MG63 (cell line): ENCODE results near the gene SNED1. TPM values are rescaled to one million over a fixed set of nuclear protein-coding genes. Genes with fewer than 3 reads are reported as not detected.

Source experiments
- DNase-seq: peaks from one replicate; pipeline ENCODE4 v3.0.0-alpha.2; 2020
- H3K27me3 ChIP-seq: fragments of 250-450 bp; sonication (Bioruptor Pico); 2 replicates; pipeline ENCODE4 v1.5.1; 2020; ENCODE audit warnings: mild to moderate bottlenecking, moderate library complexity
- H3K36me3 ChIP-seq: fragments of 250-450 bp; sonication (Bioruptor Pico); 2 replicates; pipeline ENCODE4 v1.5.1; 2020; ENCODE audit warnings: mild to moderate bottlenecking, moderate library complexity
- H3K4me3 ChIP-seq: fragments of 250-450 bp; sonication (Bioruptor Pico); 2 replicates; pipeline ENCODE4 v1.5.1; 2020; ENCODE audit warnings: mild to moderate bottlenecking, moderate library complexity
- H3K9me3 ChIP-seq: fragments of 250-450 bp; sonication (Bioruptor Pico); 2 replicates; pipeline ENCODE4 v1.5.1; 2020; ENCODE audit warnings: mild to moderate bottlenecking, moderate library complexity
- total RNA-seq: library from RNA; depleted of rRNA; stranded (reverse); fragments of >200 nt; shearing (Covaris generic); gene quantifications from 2 replicates; pipeline ENCODE4 v1.2.3, GENCODE V29; 2014; ENCODE audit warnings: low replicate concordance

The SNED1 gene
- total RNA-seq, 1 experiment from 2014 or later: 5.1 TPM

DNA sequence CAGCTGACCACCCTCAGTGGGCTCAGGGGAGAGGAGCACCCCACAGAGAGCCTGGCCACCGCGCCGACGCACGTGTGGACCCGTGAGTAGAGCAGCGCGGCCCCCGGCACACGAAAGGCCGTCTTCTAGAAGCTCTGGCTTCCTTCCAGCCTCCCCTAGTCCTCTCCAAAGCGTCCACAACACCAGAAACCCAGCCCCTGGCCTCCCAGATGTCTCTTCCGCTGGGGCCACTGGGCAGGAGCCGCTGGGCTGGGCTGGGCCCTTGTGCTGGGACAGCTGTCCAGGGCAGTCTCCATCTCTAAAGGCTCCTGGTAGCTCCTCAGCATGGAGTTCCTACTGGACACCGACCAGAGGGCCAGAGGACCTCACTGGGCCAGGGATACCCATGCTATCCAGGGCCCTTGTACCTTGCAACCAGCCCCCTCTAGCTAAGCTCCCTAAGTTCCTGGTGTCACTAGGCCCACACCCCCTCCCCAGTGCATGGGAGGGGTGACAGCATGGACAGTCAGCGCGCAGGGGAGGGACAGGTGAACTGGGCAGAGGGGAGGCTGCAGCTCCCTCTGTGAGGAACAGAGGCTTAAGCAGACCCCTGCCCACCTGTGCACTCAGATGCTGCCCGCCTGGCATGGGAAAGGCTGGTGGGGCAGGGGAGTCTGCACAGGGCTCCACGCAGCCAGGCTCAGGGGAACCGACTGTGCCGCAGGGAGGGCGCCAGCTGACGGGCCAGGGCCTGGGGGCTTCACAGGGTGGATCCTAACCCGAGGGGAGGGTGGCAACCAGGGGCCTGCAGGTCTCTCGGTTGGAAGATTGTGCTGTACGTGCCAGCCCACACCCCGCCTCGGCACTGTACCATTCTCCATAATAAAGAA, 70.8 kb downstream of the SNED1 start:
- Histone ChIP-seq H3K36me3 (peaks cover 3% of the 10 kb centered on the region; the same call in 1 of the 2 replicates), H3K9me3 (no peaks in the 10 kb centered on the region), H3K27me3 (no peaks in the 10 kb centered on the region), H3K4me3 (no peak overlapping the region)
- no peak for DNase-seq

DNA sequence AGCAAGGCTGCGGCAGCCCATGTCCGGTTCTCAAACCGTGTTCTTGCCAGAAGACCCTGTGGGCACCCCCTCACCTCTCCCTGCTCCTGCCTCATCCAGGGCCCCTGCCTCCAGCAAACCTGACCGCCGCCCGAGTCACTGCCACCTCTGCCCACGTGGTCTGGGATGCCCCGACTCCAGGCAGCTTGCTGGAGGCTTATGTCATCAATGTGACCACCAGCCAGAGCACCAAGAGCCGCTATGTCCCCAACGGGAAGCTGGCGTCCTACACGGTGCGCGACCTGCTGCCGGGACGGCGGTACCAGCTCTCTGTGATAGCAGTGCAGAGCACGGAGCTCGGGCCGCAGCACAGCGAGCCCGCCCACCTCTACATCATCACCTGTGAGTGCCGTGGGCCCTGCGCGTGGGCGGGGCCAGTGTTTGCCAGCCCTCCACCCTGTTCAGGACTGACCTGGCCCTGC, 71.4 kb downstream of the SNED1 start:
- no peak for DNase-seq
- H3K4me3 ChIP-seq: no peak overlapping the region
- peaks cover 3% of the 10 kb centered on the region; the same call in 1 of the 2 replicates for H3K36me3 ChIP-seq
- H3K27me3 ChIP-seq: no peaks in the 10 kb centered on the region
- H3K9me3 ChIP-seq: no peaks in the 10 kb centered on the region

DNA sequence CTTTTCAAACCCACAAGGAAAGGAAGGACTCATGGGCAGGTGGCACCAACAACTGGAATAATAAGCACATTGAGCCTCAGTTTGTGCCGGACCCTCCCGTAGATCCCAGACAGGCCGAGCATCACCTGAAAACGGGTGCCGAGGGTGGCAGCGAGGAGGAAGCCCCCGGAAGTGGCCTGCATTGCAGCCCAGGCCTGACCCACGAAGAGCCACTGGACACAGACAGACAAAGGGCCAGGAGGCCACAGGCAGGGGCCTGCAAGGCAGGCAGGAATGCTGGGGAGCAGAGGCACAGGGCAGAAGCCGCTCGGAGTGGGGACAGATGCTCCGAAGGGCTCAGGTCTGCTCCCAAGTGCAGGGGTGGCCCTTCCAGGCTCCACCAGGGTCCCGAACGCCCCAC, 71.9 kb downstream of the SNED1 start:
- DNase-seq: no peak
- Histone ChIP-seq H3K36me3 (peaks cover 3% of the 10 kb centered on the region; the same call in 1 of the 2 replicates), H3K4me3 (no peak overlapping the region), H3K9me3 (no peaks in the 10 kb centered on the region), H3K27me3 (no peaks in the 10 kb centered on the region)

DNA sequence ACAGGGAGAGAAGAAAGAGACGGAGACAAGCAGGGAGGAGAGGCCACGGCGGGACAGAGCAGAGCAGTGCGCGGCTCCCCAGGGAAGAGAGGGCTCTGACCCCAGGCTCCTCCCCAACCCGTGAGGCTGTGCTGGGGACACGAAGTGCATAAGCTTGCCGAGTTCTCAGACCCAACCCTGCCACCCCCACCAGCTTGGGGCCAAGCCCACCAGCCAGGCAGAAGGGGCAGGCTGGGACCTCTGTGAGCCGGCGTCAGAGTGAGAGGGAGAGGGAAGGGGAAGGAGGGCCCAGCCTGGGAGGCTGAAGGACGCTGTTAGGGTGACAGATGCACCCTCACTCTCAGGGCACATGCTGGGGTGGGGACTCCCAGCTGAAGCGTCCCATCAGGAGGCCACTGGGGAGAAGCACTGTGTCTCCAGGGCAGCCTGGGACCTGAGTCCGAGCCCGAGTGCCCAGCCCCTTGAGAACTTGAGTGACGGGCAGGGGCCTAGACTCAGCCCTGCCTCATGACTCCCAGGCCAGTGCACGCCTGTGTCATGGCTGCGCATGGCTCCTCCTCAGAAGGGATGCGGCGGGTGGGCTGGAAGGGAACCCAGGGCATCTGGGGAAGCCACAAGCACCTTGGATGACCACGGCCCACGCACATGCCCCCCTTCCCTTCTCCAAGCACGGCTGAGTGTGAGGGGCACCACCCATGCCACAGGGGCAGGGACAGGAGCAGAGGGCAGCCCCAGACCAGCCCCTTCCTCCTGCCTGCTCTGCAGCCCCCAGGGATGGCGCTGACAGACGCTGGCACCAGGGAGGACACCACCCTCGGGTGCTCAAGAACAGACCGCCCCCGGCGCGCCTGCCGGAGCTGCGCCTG, 72.6 kb downstream of the SNED1 start:
- Histone ChIP-seq H3K4me3 (no peak overlapping the region), H3K36me3 (peaks cover 3% of the 10 kb centered on the region; the same call in 1 of the 2 replicates), H3K9me3 (no peaks in the 10 kb centered on the region), H3K27me3 (no peaks in the 10 kb centered on the region)
- no peak for DNase-seq

DNA sequence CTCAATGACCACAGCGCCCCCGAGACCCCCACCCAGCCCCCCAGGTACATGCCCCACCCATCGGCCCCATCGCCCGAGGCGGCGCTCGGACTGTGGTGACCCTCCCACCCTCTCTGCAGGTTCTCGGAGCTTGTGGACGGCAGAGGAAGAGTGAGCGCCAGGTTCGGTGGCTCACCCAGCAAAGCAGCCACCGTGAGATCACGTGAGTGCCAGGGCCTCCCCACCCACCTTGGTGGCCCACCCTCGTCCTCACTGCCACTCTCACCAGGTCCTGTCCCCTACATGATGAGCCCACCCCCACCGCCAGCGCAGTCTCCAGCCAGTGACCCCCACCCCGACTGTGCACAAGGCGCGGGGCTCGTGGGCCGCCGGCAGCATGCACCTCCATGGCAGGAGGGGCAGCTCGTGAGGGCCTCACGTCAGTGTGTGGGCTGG, 73.3 kb downstream of the SNED1 start:
- H3K36me3 ChIP-seq: peaks cover 3% of the 10 kb centered on the region; the same call in 1 of the 2 replicates
- H3K27me3 ChIP-seq: no peaks in the 10 kb centered on the region
- H3K9me3 ChIP-seq: no peaks in the 10 kb centered on the region
- DNase-seq: no peak
- no peak overlapping the region for H3K4me3 ChIP-seq

DNA sequence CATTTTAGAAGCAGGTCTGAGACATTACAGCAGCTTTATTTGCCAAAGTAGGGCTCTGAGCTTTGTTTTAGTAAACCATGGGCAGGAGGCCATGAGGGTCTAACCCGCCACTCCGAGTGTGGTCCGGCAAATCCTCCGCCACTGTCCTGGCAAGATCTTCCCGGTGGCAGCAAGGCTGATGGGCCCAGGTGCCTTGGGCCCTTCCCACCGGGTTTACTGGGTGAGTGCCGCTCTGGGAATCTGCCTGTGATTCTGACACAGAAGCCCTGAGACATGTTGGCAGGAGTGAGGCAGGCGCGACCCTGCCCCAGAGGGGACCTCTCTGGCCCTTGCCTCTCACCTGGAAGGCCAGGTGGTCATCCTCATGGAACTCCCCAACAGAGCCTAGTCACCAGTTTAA, 73.7 kb downstream of the SNED1 start:
- no peak overlapping the region for H3K4me3 ChIP-seq
- no peaks in the 10 kb centered on the region for H3K9me3 ChIP-seq
- DNase-seq: no peak
- peaks cover 3% of the 10 kb centered on the region; the same call in 1 of the 2 replicates for H3K36me3 ChIP-seq
- H3K27me3 ChIP-seq: no peaks in the 10 kb centered on the region

DNA sequence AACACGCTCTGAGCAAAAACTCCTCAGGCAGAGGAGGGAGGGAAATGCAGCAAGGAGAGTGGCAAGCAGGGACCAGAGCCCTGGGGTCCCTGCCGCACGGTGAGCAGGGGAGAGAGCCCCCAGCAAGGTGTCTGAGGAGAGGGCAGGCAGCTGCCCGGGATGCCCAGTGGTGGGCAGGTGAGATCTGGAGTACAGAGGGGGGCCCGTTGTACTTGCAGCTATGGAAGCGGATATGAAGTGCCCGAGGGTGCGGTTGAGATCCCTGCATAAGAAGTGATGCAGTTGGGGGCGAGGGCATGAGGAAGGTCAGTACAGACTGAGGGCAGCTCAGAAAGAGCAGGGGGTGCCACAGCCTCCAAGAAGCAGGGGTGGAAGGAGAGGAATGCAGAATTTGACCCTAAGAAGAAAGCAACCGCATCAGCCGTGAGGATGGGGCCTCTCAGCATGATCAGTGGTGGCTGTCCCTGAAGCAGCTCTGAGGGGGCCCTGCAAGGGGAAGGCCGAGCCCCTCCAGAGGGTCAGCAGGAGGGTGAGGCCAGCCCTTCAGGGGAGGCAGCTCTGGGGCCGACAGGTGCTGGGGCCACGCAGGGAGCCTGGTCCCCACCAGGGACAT, 74.2 kb downstream of the SNED1 start:
- H3K27me3 ChIP-seq: no peaks in the 10 kb centered on the region

DNA sequence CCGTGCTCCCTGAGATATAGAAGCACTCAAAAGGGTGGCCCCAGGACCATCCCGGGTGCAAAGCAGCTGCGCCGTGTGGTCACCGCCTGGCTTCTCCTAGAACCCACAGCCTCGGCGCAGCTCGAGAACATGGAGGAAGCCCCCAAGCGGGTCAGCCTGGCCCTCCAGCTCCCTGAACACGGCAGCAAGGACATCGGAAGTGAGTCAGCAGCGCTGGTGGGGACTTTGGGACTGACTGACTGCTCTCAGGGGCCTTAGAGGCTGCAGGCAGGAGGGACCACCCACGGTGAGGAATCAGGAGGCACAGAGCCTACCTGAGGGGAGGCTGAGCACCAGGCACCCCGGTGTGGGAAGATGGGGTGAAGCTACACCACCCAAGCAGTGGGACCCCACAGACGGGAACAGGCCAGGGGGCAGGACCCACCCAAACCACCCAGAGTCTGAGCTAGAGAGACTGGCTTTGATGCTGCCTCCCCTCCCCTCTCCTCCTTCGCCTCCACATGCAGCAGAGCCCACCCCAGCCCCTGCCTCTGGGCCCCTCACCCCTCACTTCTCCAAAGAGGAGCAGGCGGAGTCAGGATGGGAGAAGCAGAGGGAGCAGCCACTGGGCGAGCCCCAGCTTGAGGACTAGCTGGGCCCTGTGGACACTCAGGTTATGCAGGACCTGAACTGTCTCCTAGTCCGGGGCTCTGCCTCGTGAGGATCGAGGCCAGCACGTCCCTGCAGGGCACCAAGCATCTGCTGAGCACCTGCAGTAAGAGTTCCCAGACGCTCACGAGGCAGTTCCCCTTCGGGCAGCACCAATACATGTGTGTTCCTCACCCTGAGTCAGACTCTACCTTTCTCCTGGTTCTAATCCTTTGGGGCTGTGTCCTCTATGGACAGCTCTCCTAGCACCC, 75.0 kb downstream of the SNED1 start:
- DNase-seq: no peak
- H3K4me3 ChIP-seq: no peak overlapping the region
- peaks cover 3% of the 10 kb centered on the region; the same call in 1 of the 2 replicates for H3K36me3 ChIP-seq
- no peaks in the 10 kb centered on the region for H3K27me3 ChIP-seq
- no peaks in the 10 kb centered on the region for H3K9me3 ChIP-seq

More for the DNA sequence above, 74.2 kb downstream of the SNED1 start:
- Histone ChIP-seq H3K36me3 (peaks cover 3% of the 10 kb centered on the region; the same call in 1 of the 2 replicates), H3K4me3 (no peak overlapping the region), H3K9me3 (no peaks in the 10 kb centered on the region)
- no peak for DNase-seq

DNA sequence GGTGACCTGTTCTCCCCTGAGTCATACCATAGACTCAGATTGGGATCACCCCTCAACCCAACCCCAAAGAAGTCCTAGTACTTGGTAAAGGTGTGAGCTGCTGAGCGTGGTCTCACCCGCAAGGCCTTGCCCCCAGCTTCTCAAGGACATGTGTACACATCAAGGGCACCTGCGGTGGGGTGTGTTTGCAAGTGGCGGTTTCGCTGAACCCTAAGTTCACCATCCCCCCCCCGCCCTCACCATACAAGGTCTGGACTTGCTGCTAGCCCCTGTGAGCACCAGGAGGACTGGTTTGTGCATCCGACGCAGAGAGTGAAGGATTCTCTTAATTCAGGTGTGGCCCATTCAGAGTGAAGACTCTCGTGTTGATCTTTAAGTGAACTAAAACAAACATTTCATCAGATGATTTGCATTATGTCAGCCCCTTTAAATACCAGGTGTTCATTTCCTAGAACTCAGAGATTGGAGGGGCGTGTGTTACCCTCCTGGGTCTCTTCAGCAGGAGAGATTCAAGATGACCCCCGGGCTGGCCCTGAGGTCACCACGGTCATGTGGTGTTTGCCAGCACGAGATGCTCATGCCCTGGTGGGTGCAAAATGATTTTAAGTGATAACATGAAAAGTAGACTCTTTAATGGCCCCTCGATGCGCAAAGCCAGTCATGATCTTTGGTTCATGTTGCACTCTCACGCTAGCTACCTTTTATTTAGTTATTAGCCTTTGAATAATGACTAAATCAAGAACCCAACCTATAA, 75.8 kb downstream of the SNED1 start:
- H3K9me3 ChIP-seq: no peaks in the 10 kb centered on the region
- DNase-seq: no peak

DNA sequence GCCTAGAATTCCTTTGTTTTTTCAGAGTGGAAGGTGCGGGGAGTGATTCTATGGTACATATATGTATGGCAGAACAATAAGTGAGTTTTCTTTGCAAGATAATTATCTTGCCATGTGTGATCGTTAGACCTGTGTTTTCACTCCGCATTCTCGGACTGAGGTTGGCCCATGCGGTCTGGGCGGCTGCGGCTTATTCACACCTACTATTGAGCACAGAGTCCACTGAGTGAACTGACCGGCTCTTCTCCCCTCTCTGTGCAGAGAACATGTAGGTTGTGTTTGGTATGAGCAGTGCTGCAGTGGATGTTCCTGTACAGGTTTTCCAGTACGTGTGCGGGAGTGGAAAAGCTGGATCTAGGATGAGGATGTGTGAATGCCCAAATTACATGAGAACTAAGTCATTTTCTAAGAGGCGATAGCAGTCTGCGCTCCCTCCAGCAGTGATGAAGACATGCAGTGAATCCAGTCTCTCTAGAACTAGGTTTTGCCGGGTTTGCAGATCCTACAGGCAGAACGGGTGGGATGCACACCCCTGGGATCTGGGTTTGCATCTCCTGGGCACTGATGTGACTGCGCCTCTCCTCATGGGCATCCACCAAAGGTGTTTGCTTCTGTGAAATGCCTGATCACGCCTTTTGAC, 76.6 kb downstream of the SNED1 start:
- no peak overlapping the region for H3K4me3 ChIP-seq
- H3K27me3 ChIP-seq: no peaks in the 10 kb centered on the region
- H3K36me3 ChIP-seq: no peaks in the 10 kb centered on the region
- no peak for DNase-seq
- H3K9me3 ChIP-seq: no peaks in the 10 kb centered on the region

More for the DNA sequence above, 75.8 kb downstream of the SNED1 start:
- Histone ChIP-seq H3K36me3 (no peaks in the 10 kb centered on the region), H3K27me3 (no peaks in the 10 kb centered on the region), H3K4me3 (no peak overlapping the region)

DNA sequence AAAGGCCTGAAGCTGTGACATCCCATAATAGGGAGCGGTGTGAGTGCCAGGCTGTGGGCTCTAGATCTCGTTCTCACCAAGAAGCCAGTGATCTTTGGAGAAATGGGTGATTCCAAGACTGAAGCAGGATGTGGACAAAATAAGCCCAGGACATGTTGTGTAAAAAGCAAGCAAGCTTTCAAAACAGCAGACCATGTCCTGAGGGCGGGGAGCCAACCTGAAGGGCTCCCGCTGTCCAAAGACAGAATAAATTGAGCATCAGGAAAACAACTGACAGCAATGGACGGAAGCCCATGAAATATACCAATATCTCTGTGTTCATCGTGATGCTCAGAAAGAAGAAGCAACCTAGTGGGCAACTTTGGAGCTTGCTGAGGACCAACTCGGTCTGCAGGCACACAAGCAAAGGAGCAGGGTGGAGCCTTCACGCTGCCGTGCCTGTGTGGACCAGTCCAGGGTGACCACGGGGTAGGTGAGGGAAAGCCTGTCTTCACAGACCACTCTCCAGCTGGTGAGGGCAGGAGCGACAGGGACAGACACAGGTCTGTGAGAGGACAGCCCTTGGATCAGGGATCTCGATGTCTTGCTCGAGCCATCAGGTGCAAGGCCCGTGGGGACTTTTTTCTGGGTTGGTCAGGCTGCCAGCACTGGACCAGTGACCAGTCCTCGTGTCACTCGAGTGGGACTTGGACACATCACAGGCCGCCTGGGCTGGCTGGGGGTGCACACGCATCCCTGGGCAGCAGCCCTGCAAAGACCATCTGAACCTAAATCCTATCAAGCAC, 82.2 kb downstream of the SNED1 start:
- DNase-seq: no peak
- H3K4me3 ChIP-seq: no peak overlapping the region
- H3K36me3 ChIP-seq: peaks cover 10% of the 10 kb centered on the region
- no peaks in the 10 kb centered on the region for H3K9me3 ChIP-seq
- no peaks in the 10 kb centered on the region for H3K27me3 ChIP-seq

DNA sequence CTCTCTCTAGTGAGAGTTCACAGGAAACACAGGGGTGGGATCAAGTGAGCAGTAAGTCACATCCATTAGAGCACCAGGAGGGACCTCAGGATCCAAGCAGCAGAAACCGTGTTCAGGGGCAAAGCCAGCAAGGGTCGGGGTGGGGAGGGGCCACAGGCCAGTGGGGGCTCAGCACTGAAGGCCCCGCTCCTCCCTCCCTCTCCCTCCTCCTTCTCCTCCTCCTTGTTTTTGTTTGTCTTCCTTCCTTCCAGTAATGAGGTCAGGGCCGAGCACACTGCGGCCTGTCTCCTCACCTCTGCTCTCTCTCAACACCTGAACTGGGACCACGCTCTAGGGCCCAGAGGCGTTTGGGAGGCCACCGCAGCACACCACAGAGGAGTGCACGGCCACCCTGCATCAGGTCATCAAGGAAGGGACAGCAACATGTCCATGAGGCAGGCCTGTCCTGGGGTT, 82.8 kb downstream of the SNED1 start:
- no peaks in the 10 kb centered on the region for H3K9me3 ChIP-seq
- DNase-seq: no peak
- no peaks in the 10 kb centered on the region for H3K27me3 ChIP-seq

DNA sequence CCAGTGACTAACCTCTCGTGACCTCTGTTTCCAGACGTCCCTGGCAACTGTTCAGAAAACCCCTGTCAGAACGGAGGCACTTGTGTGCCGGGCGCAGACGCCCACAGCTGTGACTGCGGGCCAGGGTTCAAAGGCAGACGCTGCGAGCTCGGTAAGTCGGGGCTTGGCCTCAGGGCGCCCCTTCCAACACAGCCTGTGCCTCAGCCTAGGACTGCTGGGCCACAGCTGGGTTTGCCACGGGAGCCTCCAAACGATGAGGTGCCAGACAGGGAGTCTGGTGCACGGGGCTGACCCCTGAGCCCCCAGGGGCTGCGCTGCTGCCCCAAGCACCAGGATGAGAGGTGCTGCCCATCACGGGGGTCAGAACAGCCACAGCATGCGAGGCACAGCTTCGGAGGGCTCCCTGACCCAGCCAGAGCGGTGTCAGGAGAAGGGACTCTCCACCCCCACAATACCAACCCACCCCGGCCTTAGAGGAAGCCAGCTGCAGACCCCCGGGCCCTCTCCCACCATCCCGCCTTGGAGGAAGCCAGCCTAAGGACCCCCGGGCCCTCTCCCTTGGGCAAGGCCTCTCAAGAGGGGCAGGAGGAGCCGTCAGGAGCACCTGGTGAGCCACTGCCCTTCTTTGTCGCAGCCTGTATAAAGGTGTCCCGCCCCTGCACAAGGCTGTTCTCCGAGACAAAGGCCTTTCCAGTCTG, 83.4 kb downstream of the SNED1 start:
- no peaks in the 10 kb centered on the region for H3K27me3 ChIP-seq
- H3K4me3 ChIP-seq: no peak overlapping the region
- DNase-seq: no peak
- peaks cover 18% of the 10 kb centered on the region for H3K36me3 ChIP-seq
- no peaks in the 10 kb centered on the region for H3K9me3 ChIP-seq

More for the DNA sequence above, 82.8 kb downstream of the SNED1 start:
- H3K4me3 ChIP-seq: no peak overlapping the region
- peaks cover 13% of the 10 kb centered on the region for H3K36me3 ChIP-seq
